GM13977 (cell line): ENCODE data around the gene PCDH11X.
"Not testable (repeated sequence)": the region's sequence is repeated elsewhere in the genome, so short reads cannot be mapped to it uniquely, and the experiment has no call there.

ENCODE experiments used
- DNase-seq: peaks from one replicate; pipeline ENCODE4 v3.0.0; 2012; ENCODE audit warnings: low spot score
- in situ Hi-C: fragments of 300-500 bp; cut with MboI; formaldehyde crosslinking; loops from one replicate; pipeline ENCODE4 v1.12.0; 2022; ENCODE audit warnings: low sequenced_read_pairs, low pct_unique_long_range_greater_than_20kb, mixed read lengths, inconsistent platforms; ENCODE audit not compliant: unreplicated experiment

Gene PCDH11X

GRCh38 chrX:91779135-91779534 lies at the start of gene PCDH11X:
TSS of gene PCDH11X (plus strand) at chrX:91779375. CDS start at chrX:91835505, 56,130 bp downstream.
- in situ Hi-C loops, result not testable (repeated sequence)

GRCh38 chrX:91747446-91747845 lies 31.7 kb upstream of the PCDH11X start:
- DNase-seq, in situ Hi-C loops: not testable (repeated sequence)

More at GRCh38 chrX:91779135-91779534, at the start of gene PCDH11X:
- not testable (repeated sequence) for DNase-seq

- in situ Hi-C loops, DNase-seq: not testable (repeated sequence)
These were observed 26.2 kb upstream of the PCDH11X start for GRCh38 chrX:91753022-91753421.

GRCh38 chrX:91770619-91771488 lies 8.3 kb upstream of the PCDH11X start:
- DNase-seq, in situ Hi-C loops: not testable (repeated sequence)

GRCh38 chrX:91773943-91774342 lies 5.2 kb upstream of the PCDH11X start:
- in situ Hi-C loops, DNase-seq: not testable (repeated sequence)

GRCh38 chrX:91780008-91780407 lies 833 bp downstream of the PCDH11X start:
- in situ Hi-C loops, DNase-seq: not testable (repeated sequence)

GRCh38 chrX:91780698-91781097 lies 1.5 kb downstream of the PCDH11X start:
- in situ Hi-C loops, DNase-seq: not testable (repeated sequence)

- in situ Hi-C loops, DNase-seq: not testable (repeated sequence)
These were observed 2.6 kb downstream of the PCDH11X start for GRCh38 chrX:91781553-91782298.

- in situ Hi-C loops, DNase-seq: not testable (repeated sequence)
These were observed 3.6 kb downstream of the PCDH11X start for GRCh38 chrX:91782825-91783224.

GRCh38 chrX:91817537-91817936 lies 38.4 kb downstream of the PCDH11X start:
- DNase-seq, in situ Hi-C loops: not testable (repeated sequence)

- DNase-seq, in situ Hi-C loops: not testable (repeated sequence)
These were observed 46.1 kb downstream of the PCDH11X start for GRCh38 chrX:91825321-91825720.
